Adipocyte (in vitro differentiated cells): ENCODE data around the gene TMEM11.

Source experiments
- DNase-seq: peaks from one replicate; pipeline ENCODE4 v3.0.0-alpha.2; 2015; ENCODE audit warnings: low read depth
- H3K27me3 ChIP-seq: replicated peaks from 2 replicates; pipeline ENCODE4 v1.7.0; 2013; ENCODE audit warnings: mild to moderate bottlenecking, low read length, moderate library complexity; ENCODE audit not compliant: control insufficient read depth, insufficient read depth
- H3K36me3 ChIP-seq: 2 replicates; pipeline ENCODE4 v1.7.0; 2013; ENCODE audit warnings: low read length, mild to moderate bottlenecking, moderate library complexity; ENCODE audit not compliant: control insufficient read depth, insufficient read depth, severe bottlenecking
- H3K4me1 ChIP-seq: 2 replicates; pipeline ENCODE4 v1.7.0; 2013; ENCODE audit warnings: mild to moderate bottlenecking, low read length, moderate library complexity; ENCODE audit not compliant: control insufficient read depth, insufficient read depth
- H3K4me3 ChIP-seq: 2 replicates; pipeline ENCODE4 v1.7.0; 2013; ENCODE audit warnings: mild to moderate bottlenecking, low read length, moderate library complexity
- H3K9ac ChIP-seq: 2 replicates; pipeline ENCODE4 v1.7.0; 2013; ENCODE audit warnings: mild to moderate bottlenecking, low read length, moderate library complexity
- H3K9me3 ChIP-seq: 2 replicates; pipeline ENCODE4 v1.7.0; 2013; ENCODE audit warnings: mild to moderate bottlenecking, low read length, moderate library complexity; ENCODE audit not compliant: control insufficient read depth

TMEM11 gene

DNA sequence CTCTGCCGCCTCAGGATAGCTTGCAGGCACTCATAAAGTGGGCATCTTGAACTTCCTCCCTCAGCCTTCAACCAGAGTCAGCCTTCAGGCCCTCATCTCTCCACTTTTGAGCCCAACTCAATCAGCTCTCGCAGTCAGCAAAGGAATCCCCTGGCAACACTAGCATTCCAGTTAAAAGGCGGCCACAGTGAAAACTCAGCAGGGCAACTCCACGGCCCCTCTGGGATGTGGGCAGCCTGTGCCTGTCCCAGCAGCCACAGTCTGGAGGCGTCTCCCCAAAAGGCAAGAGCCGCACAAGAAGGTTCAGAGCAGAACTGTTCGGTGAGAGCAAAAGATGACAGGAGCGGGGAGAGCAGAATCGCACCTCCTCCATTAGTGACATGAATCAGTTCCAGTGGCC, 9.0 kb downstream of the TMEM11 start:
- H3K27me3 ChIP-seq: no peaks in the 10 kb centered on the region
- H3K4me3 ChIP-seq: no peak overlapping the region
- no peak for DNase-seq
- H3K9ac ChIP-seq: peak overlapping the region; percentile 15
- peaks cover 37% of the 10 kb centered on the region for H3K4me1 ChIP-seq
- H3K9me3 ChIP-seq: no peaks in the 10 kb centered on the region
- peaks cover 10% of the 10 kb centered on the region for H3K36me3 ChIP-seq

DNA sequence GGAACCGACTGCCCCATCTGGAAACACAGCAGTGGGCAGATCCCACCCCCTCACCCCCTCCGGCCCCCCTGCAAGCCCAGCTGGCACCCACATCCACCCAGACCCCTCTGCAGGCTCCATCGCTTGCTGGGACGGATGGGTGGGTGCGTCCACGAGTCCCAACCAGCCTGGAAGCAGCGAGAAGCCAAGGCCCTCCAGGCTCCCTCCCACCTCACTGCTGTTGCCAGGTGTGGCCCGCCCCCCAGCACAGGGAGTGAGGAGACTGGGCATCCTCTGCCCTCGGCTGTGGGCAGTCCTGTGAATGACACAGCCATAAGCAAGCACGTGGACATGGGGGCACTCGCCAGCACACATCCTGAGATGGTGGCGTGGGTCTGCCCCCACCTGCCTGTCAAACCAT, 11.4 kb downstream of the TMEM11 start:
- Histone ChIP-seq H3K9ac (no peak overlapping the region), H3K27me3 (no peaks in the 10 kb centered on the region), H3K36me3 (peaks cover 15% of the 10 kb centered on the region), H3K9me3 (no peaks in the 10 kb centered on the region), H3K4me3 (no peak overlapping the region), H3K4me1 (peaks cover 32% of the 10 kb centered on the region)
- DNase-seq: no peak

GRCh38 chr17:21201874-21202273, 12.1 kb downstream of the TMEM11 start:
- H3K9me3 ChIP-seq: no peaks in the 10 kb centered on the region

DNA sequence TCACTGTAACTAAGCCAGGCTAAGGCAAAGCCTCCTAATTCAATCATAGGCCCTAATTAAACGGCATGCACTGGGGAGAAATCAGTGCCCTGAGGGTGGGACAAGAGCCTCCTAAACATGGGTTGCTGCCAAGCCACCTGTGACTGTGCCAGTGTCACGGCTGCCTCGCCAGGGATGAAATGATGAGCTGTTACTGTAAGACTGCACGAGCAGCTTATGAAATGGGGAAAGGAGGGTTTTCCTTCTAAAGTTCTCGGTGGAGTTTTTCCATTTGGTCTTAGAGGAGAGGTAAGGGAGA, 12.7 kb downstream of the TMEM11 start:
- Histone ChIP-seq H3K27me3 (no peaks in the 10 kb centered on the region), H3K4me3 (no peak overlapping the region), H3K9me3 (no peaks in the 10 kb centered on the region), H3K4me1 (peaks cover 32% of the 10 kb centered on the region), H3K36me3 (peaks cover 25% of the 10 kb centered on the region), H3K9ac (no peak overlapping the region)
- peak; percentile 68 for DNase-seq

More at GRCh38 chr17:21201874-21202273, 12.1 kb downstream of the TMEM11 start:
- Histone ChIP-seq H3K27me3 (no peaks in the 10 kb centered on the region), H3K4me1 (peaks cover 32% of the 10 kb centered on the region), H3K9ac (peak overlapping the region; percentile 35), H3K4me3 (no peak overlapping the region), H3K36me3 (peaks cover 21% of the 10 kb centered on the region)
- no peak for DNase-seq

- H3K9me3 ChIP-seq: no peaks in the 10 kb centered on the region
- peaks cover 32% of the 10 kb centered on the region for H3K4me1 ChIP-seq
- H3K9ac ChIP-seq: no peak overlapping the region
- H3K4me3 ChIP-seq: no peak overlapping the region
- H3K27me3 ChIP-seq: no peaks in the 10 kb centered on the region
- DNase-seq: peak; percentile 4
- peaks cover 25% of the 10 kb centered on the region for H3K36me3 ChIP-seq
Observed at GRCh38 chr17:21200590-21201297, 13.2 kb downstream of the TMEM11 start.

DNA sequence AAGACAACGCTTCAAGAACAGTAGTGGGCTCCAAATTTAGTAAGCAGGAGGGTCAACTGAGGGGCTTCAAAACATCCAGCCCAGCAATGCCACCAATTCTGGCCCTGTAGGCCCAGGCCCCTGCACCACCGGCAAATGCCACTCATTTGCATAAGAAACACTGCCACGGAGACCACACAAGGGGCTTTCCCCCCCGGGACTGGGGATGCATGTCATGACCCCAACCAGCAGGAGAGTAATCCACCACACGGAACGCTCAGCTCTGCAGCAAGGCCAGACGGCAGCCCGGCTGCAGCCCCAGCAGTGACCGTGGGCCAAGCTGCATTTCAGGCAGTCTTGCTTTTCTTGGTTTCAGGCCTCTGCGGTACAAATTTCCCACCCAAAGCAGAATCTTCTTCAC, 14.1 kb downstream of the TMEM11 start:
- peak overlapping the region; percentile 14 for H3K9ac ChIP-seq
- H3K36me3 ChIP-seq: peaks cover 25% of the 10 kb centered on the region
- no peak overlapping the region for H3K4me3 ChIP-seq
- peaks cover 35% of the 10 kb centered on the region for H3K4me1 ChIP-seq
- no peak for DNase-seq
- H3K9me3 ChIP-seq: no peaks in the 10 kb centered on the region
- no peaks in the 10 kb centered on the region for H3K27me3 ChIP-seq

DNA sequence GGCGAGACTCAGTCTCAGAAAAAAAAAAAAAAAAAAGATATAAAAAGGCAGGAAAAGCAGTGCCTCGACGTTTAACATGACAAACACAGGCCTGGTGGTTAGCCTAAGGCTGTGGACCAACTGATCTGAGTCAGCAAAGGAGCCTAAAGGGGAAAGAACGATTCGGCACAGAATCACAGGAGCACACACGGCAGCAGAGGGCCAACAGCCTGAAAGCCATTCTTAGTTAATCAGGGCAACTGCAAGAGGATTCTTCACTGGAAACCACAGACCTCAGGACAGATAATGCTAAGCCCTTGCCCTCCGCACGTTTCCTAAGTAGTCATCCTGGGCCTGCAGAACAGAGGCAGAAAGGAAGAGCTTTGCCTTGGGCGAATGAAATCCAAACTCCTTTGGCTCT, 14.7 kb downstream of the TMEM11 start:
- Histone ChIP-seq H3K4me1 (peaks cover 35% of the 10 kb centered on the region), H3K4me3 (no peak overlapping the region), H3K36me3 (peaks cover 25% of the 10 kb centered on the region), H3K9ac (peak overlapping the region; percentile 14), H3K27me3 (no peaks in the 10 kb centered on the region), H3K9me3 (no peaks in the 10 kb centered on the region)
- DNase-seq: peak; percentile 42

GRCh38 chr17:21198411-21198810, 15.6 kb downstream of the TMEM11 start:
- DNase-seq: no peak
- Histone ChIP-seq H3K27me3 (no peaks in the 10 kb centered on the region), H3K4me3 (no peak overlapping the region), H3K36me3 (peaks cover 25% of the 10 kb centered on the region), H3K9ac (no peak overlapping the region), H3K4me1 (peaks cover 40% of the 10 kb centered on the region), H3K9me3 (no peaks in the 10 kb centered on the region)

GRCh38 chr17:21196126-21196525, 17.8 kb downstream of the TMEM11 start:
- peaks cover 30% of the 10 kb centered on the region for H3K4me1 ChIP-seq
- no peaks in the 10 kb centered on the region for H3K9me3 ChIP-seq
- H3K9ac ChIP-seq: no peak overlapping the region
- no peaks in the 10 kb centered on the region for H3K27me3 ChIP-seq
- no peak for DNase-seq
- peaks cover 28% of the 10 kb centered on the region for H3K36me3 ChIP-seq
- no peak overlapping the region for H3K4me3 ChIP-seq

- Histone ChIP-seq H3K27me3 (no peaks in the 10 kb centered on the region), H3K36me3 (peaks cover 30% of the 10 kb centered on the region), H3K9me3 (no peaks in the 10 kb centered on the region), H3K4me1 (peaks cover 23% of the 10 kb centered on the region), H3K4me3 (peak overlapping the region; percentile 49), H3K9ac (no peak overlapping the region)
- DNase-seq: peak; percentile 6
Observed at GRCh38 chr17:21194703-21195102, 19.3 kb downstream of the TMEM11 start.

DNA sequence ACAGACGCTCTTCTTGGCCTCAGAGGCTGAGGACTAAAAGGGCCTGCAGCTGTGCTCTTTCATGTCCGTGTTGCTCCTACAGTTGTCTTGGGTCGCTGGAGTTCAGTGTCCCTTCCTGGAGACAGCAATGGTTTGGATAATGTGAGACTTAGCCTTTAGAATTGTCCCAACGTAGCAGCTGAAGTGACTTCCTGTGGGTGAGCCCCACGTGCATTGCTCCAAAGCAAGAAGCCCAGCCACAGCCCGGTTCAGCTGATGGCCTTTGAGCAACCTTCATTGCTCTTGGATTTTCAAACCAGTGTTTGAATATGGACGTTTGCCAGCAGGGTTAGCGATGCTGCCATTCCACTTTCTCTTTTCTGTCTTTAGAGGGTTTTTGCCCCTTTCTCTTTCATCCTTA, 19.7 kb downstream of the TMEM11 start:
- H3K4me3 ChIP-seq: peak overlapping the region; percentile 49
- peaks cover 35% of the 10 kb centered on the region for H3K36me3 ChIP-seq
- H3K9me3 ChIP-seq: no peaks in the 10 kb centered on the region
- H3K27me3 ChIP-seq: no peaks in the 10 kb centered on the region
- H3K4me1 ChIP-seq: peaks cover 18% of the 10 kb centered on the region
- H3K9ac ChIP-seq: no peak overlapping the region
- no peak for DNase-seq

- no peak for DNase-seq
- no peaks in the 10 kb centered on the region for H3K9me3 ChIP-seq
Observed at GRCh38 chr17:21193031-21193430, 20.9 kb downstream of the TMEM11 start.

More at GRCh38 chr17:21193031-21193430, 20.9 kb downstream of the TMEM11 start:
- peaks cover 39% of the 10 kb centered on the region for H3K36me3 ChIP-seq
- peaks cover 13% of the 10 kb centered on the region for H3K4me1 ChIP-seq
- H3K9ac ChIP-seq: no peak overlapping the region
- H3K4me3 ChIP-seq: no peak overlapping the region
- no peaks in the 10 kb centered on the region for H3K27me3 ChIP-seq
